H9 (cell line): ENCODE results near the gene FBXL7. TPM values are rescaled to one million over a fixed set of nuclear protein-coding genes. Genes with fewer than 3 reads are reported as not detected.

Source experiments
- DNase-seq: peaks from one replicate; pipeline ENCODE4 v3.0.0-alpha.2; 2017
- H2AFZ ChIP-seq: one replicate; pipeline ENCODE4 v1.6.1; 2013; ENCODE audit warnings: mild to moderate bottlenecking, low read length, control low read depth, moderate library complexity
- H2AK5ac ChIP-seq: 2 replicates; pipeline ENCODE4 v1.6.1; 2013; ENCODE audit warnings: low read length, control low read depth, mixed read lengths; ENCODE audit not compliant: insufficient read length
- H2BK120ac ChIP-seq: one replicate; pipeline ENCODE4 v1.6.1; 2013; ENCODE audit warnings: low read depth, mild to moderate bottlenecking, low read length, control low read depth, inconsistent platforms; ENCODE audit not compliant: poor library complexity, severe bottlenecking
- H2BK12ac ChIP-seq: 2 replicates; pipeline ENCODE4 v1.6.1; 2013; ENCODE audit warnings: low read length, control low read depth, mixed read lengths, low read depth; ENCODE audit not compliant: insufficient read length
- H2BK15ac ChIP-seq: 2 replicates; pipeline ENCODE4 v1.6.1; 2013; ENCODE audit warnings: low read depth, low read length, control low read depth
- H2BK20ac ChIP-seq: one replicate; pipeline ENCODE4 v1.6.1; 2013; ENCODE audit warnings: low read depth, mild to moderate bottlenecking, low read length, control low read depth, inconsistent platforms; ENCODE audit not compliant: poor library complexity, severe bottlenecking
- H2BK5ac ChIP-seq: 2 replicates; pipeline ENCODE4 v1.6.1; 2013; ENCODE audit warnings: low read length, control low read depth, mixed read lengths; ENCODE audit not compliant: insufficient read length
- H3K14ac ChIP-seq: 2 replicates; pipeline ENCODE4 v1.6.1; 2013; ENCODE audit warnings: low read length, control low read depth; ENCODE audit not compliant: insufficient read depth
- H3K18ac ChIP-seq: 2 replicates; pipeline ENCODE4 v1.6.1; 2013; ENCODE audit warnings: low read depth, mild to moderate bottlenecking, mixed read lengths, low read length, control low read depth; ENCODE audit not compliant: insufficient read length
- H3K23ac ChIP-seq: 2 replicates; pipeline ENCODE4 v1.6.1; 2013; ENCODE audit warnings: low read length, control low read depth, mixed read lengths, low read depth; ENCODE audit not compliant: insufficient read length
- H3K23me2 ChIP-seq: 2 replicates; pipeline ENCODE4 v1.6.1; 2013; ENCODE audit warnings: low read depth, mild to moderate bottlenecking, mixed read lengths, low read length, control low read depth; ENCODE audit not compliant: insufficient read length, poor library complexity, severe bottlenecking
- H3K27ac ChIP-seq: 2 replicates; pipeline ENCODE4 v1.5.1; 2013; ENCODE audit warnings: low read length, control low read depth, mixed read lengths, low read depth; ENCODE audit not compliant: insufficient read length
- H3K27me3 ChIP-seq: 2 replicates; pipeline ENCODE4 v1.6.1; 2013; ENCODE audit warnings: low read length, control low read depth, inconsistent platforms; ENCODE audit not compliant: insufficient read depth
- H3K4ac ChIP-seq: 2 replicates; pipeline ENCODE4 v1.6.1; 2013; ENCODE audit warnings: low read depth, mild to moderate bottlenecking, control low read depth, inconsistent platforms, low read length, moderate library complexity
- H3K4me1 ChIP-seq: 2 replicates; pipeline ENCODE4 v1.6.1; 2013; ENCODE audit warnings: low read length, control low read depth, inconsistent platforms; ENCODE audit not compliant: insufficient read depth
- H3K4me2 ChIP-seq: 2 replicates; pipeline ENCODE4 v1.6.1; 2013; ENCODE audit warnings: low read length, control low read depth, mixed read lengths; ENCODE audit not compliant: insufficient read length, insufficient read depth
- H3K56ac ChIP-seq: 2 replicates; pipeline ENCODE4 v1.6.1; 2013; ENCODE audit warnings: low read depth, mild to moderate bottlenecking, mixed read lengths, low read length, control low read depth; ENCODE audit not compliant: insufficient read length
- H3K79me1 ChIP-seq: 2 replicates; pipeline ENCODE4 v1.6.1; 2013; ENCODE audit warnings: low read depth, mild to moderate bottlenecking, moderate library complexity, low read length, control low read depth, inconsistent platforms; ENCODE audit not compliant: insufficient read depth, poor library complexity, severe bottlenecking
- H3K79me2 ChIP-seq: 2 replicates; pipeline ENCODE4 v1.6.1; 2013; ENCODE audit warnings: low read length, control low read depth, inconsistent platforms; ENCODE audit not compliant: insufficient read depth
- H3K9ac ChIP-seq: 2 replicates; pipeline ENCODE4 v1.6.1; 2013; ENCODE audit warnings: low read length, control low read depth, mixed read lengths; ENCODE audit not compliant: insufficient read length; ENCODE audit errors: extremely low read depth
- H3K9me3 ChIP-seq: one replicate; pipeline ENCODE4 v1.6.1; 2013; ENCODE audit warnings: low read depth, low read length, inconsistent platforms; ENCODE audit not compliant: control insufficient read depth
- H3T11ph ChIP-seq: one replicate; pipeline ENCODE4 v1.6.1; 2013; ENCODE audit warnings: mild to moderate bottlenecking, low read length, control low read depth, inconsistent platforms
- H4K20me1 ChIP-seq: one replicate; pipeline ENCODE4 v1.6.1; 2013; ENCODE audit not compliant: control insufficient read depth, insufficient read length, insufficient read depth
- H4K5ac ChIP-seq: 2 replicates; pipeline ENCODE4 v1.6.1; 2013; ENCODE audit warnings: low read depth, mild to moderate bottlenecking, mixed read lengths, low read length, control low read depth; ENCODE audit not compliant: insufficient read length
- H4K8ac ChIP-seq: replicated peaks from 2 replicates; pipeline ENCODE4 v1.6.1; 2013; ENCODE audit warnings: low read length, control low read depth, mixed read lengths, low read depth; ENCODE audit not compliant: insufficient read length
- H4K91ac ChIP-seq: 2 replicates; pipeline ENCODE4 v1.6.1; 2013; ENCODE audit warnings: low read depth, mild to moderate bottlenecking, moderate library complexity, mixed read lengths, low read length, control low read depth; ENCODE audit not compliant: insufficient read length
- H3K27ac Mint-ChIP-seq, 3 experiments: 2 replicates in 2 of 3; 3 replicates in 1 of 3; pipeline ENCODE4 v1.8.0; 2020 to 2021; ENCODE audit warnings: mixed read lengths in 3 of 3, mild to moderate bottlenecking in 1 of 3, moderate library complexity in 1 of 3
- H3K27me3 Mint-ChIP-seq: 2 replicates; pipeline ENCODE4 v1.8.0; 2021; ENCODE audit warnings: low read depth, mild to moderate bottlenecking, moderate library complexity, mixed read lengths
- H3K36me3 Mint-ChIP-seq, 3 experiments: 2 replicates in 2 of 3; 3 replicates in 1 of 3; pipeline ENCODE4 v1.8.0; 2020 to 2021; ENCODE audit warnings: low read depth in 3 of 3, mixed read lengths in 3 of 3; ENCODE audit not compliant: insufficient read depth in 1 of 3
- H3K4me1 Mint-ChIP-seq, 2 experiments: 2 replicates each; pipeline ENCODE4 v1.8.0; 2020; ENCODE audit warnings: mixed read lengths in 2 of 2
- H3K4me3 Mint-ChIP-seq, 2 experiments: 2 replicates in 1 of 2; 3 replicates in 1 of 2; pipeline ENCODE4 v1.8.0; 2020 to 2021; ENCODE audit warnings: mild to moderate bottlenecking in 2 of 2, mixed read lengths in 2 of 2, moderate library complexity in 1 of 2
- H3K9me3 Mint-ChIP-seq, 2 experiments: 2 replicates in 1 of 2; 3 replicates in 1 of 2; pipeline ENCODE4 v1.8.0; 2020; ENCODE audit warnings: mild to moderate bottlenecking in 2 of 2, mixed read lengths in 2 of 2, moderate library complexity in 1 of 2
- CTCF ChIP-seq: fragments of 200-600 bp; sonication (generic); conservative IDR thresholded peaks from 3 replicates; pipeline ENCODE4 v1.8.0; 2021; ENCODE audit warnings: antibody characterized with exemption, mild to moderate bottlenecking
- WGBS: extraction: QIAGEN DNeasy Blood & Tissue Kit; methylation state at CpG from one replicate; pipeline ENCODE4 v1.1.7; 2013; ENCODE audit warnings: missing lambda C conversion rate, low lambda C conversion rate, mixed read lengths; ENCODE audit not compliant: insufficient read length; ENCODE audit errors: extremely low coverage; 5-methylcytosine and 5-hydroxymethylcytosine counted together
- total RNA-seq: library from RNA; stranded (reverse); gene quantifications from 2 replicates; pipeline ENCODE4 v1.2.1, GENCODE V29; 2021

FBXL7 gene
- total RNA-seq, 1 experiment from 2014 or later: 14.6 TPM

DNA sequence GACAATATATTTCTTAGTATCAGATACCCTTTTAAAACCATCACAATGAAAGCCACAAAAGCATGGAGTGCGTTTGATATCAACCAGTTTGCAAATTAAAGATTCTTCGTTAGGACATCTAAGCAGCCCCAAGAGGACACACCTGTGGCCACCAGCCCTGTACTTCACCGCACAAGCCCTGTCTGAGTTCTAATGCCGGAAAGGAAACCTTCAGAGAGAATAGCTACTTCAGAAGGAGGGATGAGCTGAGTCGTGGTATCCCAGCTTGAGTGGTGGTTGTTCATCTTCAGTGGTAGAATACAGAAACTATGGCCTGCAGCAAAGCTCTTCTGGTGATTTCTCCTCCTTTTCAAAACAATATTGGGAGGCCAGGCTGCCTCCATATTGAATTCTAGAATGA, 319.6 kb downstream of the FBXL7 start:
- Histone ChIP-seq H3K56ac (no peak overlapping the region), H3K27ac (no peak overlapping the region), H2BK12ac (no peak overlapping the region), H3K23ac (no peak overlapping the region), H2AK5ac (no peak overlapping the region), H2BK120ac (no peak overlapping the region), H2BK5ac (no peak overlapping the region), H3T11ph (no peak overlapping the region), H4K91ac (no peak overlapping the region), H3K23me2 (no peaks in the 10 kb centered on the region), H2AFZ (no peak overlapping the region), H4K5ac (no peak overlapping the region), H2BK20ac (no peak overlapping the region), H3K18ac (no peak overlapping the region), H3K9ac (no peak overlapping the region), H3K79me2 (peaks cover 2% of the 10 kb centered on the region; the same call in 1 of the 2 replicates), H3K4me2 (no peak overlapping the region), H3K14ac (no peak overlapping the region), H3K4ac (no peak overlapping the region), H4K8ac (no peak overlapping the region), H3K9me3 (no peaks in the 10 kb centered on the region), H2BK15ac (no peak overlapping the region), H3K4me1 (no peaks in the 10 kb centered on the region), H3K27me3 (no peaks in the 10 kb centered on the region), H3K79me1 (no peaks in the 10 kb centered on the region), H4K20me1 (no peaks in the 10 kb centered on the region)
- Mint-ChIP-seq H3K4me3 (no peak overlapping the region), H3K9me3 (peaks cover 2 to 4% of the 10 kb centered on the region in 2 experiments; a peak in 4 of 5 replicates), H3K36me3 (peaks cover 0 to 4% (median 4%) of the 10 kb centered on the region in 3 experiments; a peak in 2 of 7 replicates), H3K27me3 (no peaks in the 10 kb centered on the region), H3K27ac (no peak overlapping the region), H3K4me1 (no peaks in the 10 kb centered on the region)
- TF ChIP-seq CTCF: no peak
- no CpG with 5 or more reads among the region's 5 CpGs for WGBS
- no peak for DNase-seq
